ENCODE results near the gene AAK1. TPM values are rescaled to one million over a fixed set of nuclear protein-coding genes. Genes with fewer than 3 reads are reported as not detected.
A peak's percentile ranks its signal among the peaks of the same experiment; 100 is the strongest.

Gene AAK1
- total RNA-seq, 4 donors from 2014 or later = 44.3 to 85.0 (median 60.3) TPM

DNA sequence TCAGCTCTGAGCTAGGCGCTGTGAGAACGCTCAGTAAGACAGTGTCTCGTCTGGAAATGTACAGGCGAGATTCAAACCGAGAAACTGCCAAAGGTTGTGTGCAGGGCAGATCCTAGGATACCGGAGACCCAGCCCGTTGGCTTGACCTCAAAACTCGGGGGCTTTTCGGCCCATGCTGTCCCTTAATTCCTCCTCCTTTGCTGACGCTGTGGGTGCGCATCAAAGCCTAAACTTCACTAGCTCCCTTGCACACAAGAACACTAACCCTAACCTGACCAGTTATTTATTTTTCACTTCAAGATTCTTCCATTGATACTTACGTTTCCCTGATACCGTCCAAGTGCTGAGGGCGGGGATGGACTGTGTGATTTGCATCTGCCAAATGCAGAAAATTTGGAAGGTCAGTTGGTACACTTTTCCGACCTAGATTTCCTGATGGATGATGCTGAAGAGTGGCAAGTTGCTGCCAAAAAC, 1.0 kb upstream of the AAK1 start:
- no peaks in the 10 kb centered on the region for H3K27me3 ChIP-seq
- H3K27ac ChIP-seq = peak overlapping the region; percentile 90 to 96 (median 94)
- TF ChIP-seq, protein P1, sequence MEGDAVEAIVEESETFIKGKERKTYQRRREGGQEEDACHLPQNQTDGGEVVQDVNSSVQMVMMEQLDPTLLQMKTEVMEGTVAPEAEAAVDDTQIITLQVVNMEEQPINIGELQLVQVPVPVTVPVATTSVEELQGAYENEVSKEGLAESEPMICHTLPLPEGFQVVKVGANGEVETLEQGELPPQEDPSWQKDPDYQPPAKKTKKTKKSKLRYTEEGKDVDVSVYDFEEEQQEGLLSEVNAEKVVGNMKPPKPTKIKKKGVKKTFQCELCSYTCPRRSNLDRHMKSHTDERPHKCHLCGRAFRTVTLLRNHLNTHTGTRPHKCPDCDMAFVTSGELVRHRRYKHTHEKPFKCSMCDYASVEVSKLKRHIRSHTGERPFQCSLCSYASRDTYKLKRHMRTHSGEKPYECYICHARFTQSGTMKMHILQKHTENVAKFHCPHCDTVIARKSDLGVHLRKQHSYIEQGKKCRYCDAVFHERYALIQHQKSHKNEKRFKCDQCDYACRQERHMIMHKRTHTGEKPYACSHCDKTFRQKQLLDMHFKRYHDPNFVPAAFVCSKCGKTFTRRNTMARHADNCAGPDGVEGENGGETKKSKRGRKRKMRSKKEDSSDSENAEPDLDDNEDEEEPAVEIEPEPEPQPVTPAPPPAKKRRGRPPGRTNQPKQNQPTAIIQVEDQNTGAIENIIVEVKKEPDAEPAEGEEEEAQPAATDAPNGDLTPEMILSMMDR (IDR thresholded peaks at IDR 0.05) = no peak
- no peak for TF ChIP-seq POLR2A (IDR thresholded peaks at IDR 0.05)
- peak overlapping the region; percentile 93 to 99 (median 98) for H3K4me3 ChIP-seq
- DNase-seq = no peak
- no peaks in the 10 kb centered on the region for H3K9me3 ChIP-seq
- no peaks in the 10 kb centered on the region for H3K36me3 ChIP-seq
- H3K4me1 ChIP-seq = peaks cover 0 to 44% (median 7%) of the 10 kb centered on the region in 4 donors

DNA sequence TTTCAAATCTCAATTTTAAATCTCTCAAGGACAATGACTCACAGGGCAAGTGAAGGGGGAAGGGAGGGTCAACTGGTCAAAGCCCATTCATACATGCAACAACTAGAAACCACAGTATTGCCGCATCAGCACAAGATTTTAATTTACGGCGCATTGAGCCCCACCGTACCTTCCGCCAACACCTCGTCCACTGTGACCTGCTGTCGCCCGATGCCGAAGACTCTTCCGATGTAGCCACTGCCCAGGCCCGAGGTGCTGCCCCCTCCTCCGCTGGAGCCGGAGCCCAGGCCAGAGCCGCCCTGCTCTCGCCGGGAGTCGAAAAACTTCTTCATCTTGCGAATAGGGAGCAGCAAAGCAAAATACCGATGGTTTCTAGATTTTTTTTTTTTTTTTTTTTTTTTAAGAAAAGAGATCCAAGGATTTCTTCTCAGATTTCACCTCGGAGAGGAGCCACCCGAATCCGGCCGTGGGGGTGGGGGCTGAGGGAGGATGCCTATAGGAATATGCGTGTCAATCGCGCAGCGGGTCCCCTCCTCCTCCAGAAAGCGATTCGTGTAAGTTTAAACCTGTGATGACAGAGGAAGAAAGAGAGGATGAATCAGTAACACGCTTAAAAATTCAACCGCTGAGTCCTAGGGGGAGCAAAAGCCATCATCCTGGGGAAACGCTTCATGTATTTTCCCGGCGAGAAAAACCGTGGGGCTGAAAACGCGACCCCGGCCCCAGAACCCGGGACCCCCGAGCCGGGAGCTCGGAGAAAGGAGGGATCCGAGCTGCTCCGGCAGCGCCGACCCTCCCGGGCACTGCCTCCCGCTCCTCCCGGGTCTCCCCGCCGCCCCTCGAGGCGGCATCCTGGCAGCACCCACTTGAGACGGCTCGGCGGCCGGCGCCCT, 584 bp downstream of the AAK1 start:
- H3K27ac ChIP-seq = peak overlapping the region; percentile 90 to 96 (median 94)
- H3K27me3 ChIP-seq = no peaks in the 10 kb centered on the region
- H3K4me1 ChIP-seq = peaks cover 0 to 51% (median 3%) of the 10 kb centered on the region in 4 donors
- DNase-seq = peak; percentile 43 to 69 (median 62)
- no peaks in the 10 kb centered on the region for H3K9me3 ChIP-seq
- H3K4me3 ChIP-seq = peak overlapping the region; percentile 93 to 99 (median 98)
- H3K36me3 ChIP-seq = no peaks in the 10 kb centered on the region
- TF ChIP-seq POLR2A (IDR thresholded peaks at IDR 0.05) = peak in 1 of 2 donors; percentile 77
- TF ChIP-seq, protein P1 (IDR thresholded peaks at IDR 0.05) = peak in 1 of 6 experiments; percentile 3

GRCh38 chr2:69641887-69642708, 1.4 kb downstream of the AAK1 start:
- Histone ChIP-seq H3K27me3 (no peaks in the 10 kb centered on the region), H3K36me3 (no peaks in the 10 kb centered on the region), H3K27ac (peak overlapping the region in 3 of 4 donors; percentile 90 to 94 (median 93)), H3K4me3 (peak overlapping the region; percentile 93 to 99 (median 98)), H3K9me3 (no peaks in the 10 kb centered on the region), H3K4me1 (peaks cover 0 to 51% (median 0%) of the 10 kb centered on the region in 4 donors)
- DNase-seq = no peak
- TF ChIP-seq, protein P1 (IDR thresholded peaks at IDR 0.05) = no peak
- TF ChIP-seq POLR2A (IDR thresholded peaks at IDR 0.05) = no peak

GRCh38 chr2:69641471-69641870, 2.1 kb downstream of the AAK1 start:
- H3K27ac ChIP-seq = peak overlapping the region in 1 of 4 donors; percentile 43

GRCh38 chr2:69639266-69639665, 4.3 kb downstream of the AAK1 start:
- Histone ChIP-seq H3K9me3 (no peaks in the 10 kb centered on the region), H3K4me3 (no peak overlapping the region), H3K36me3 (no peaks in the 10 kb centered on the region), H3K27ac (no peak overlapping the region), H3K4me1 (peaks cover 0 to 33% (median 0%) of the 10 kb centered on the region in 4 donors), H3K27me3 (no peaks in the 10 kb centered on the region)
- TF ChIP-seq, protein P1 (IDR thresholded peaks at IDR 0.05) = no peak
- TF ChIP-seq POLR2A (IDR thresholded peaks at IDR 0.05) = no peak
- DNase-seq = no peak

More at GRCh38 chr2:69641471-69641870, 2.1 kb downstream of the AAK1 start:
- no peaks in the 10 kb centered on the region for H3K36me3 ChIP-seq
- H3K9me3 ChIP-seq = no peaks in the 10 kb centered on the region
- TF ChIP-seq POLR2A (IDR thresholded peaks at IDR 0.05) = no peak
- TF ChIP-seq, protein P1 (IDR thresholded peaks at IDR 0.05) = no peak
- peaks cover 0 to 45% (median 0%) of the 10 kb centered on the region in 4 donors for H3K4me1 ChIP-seq
- H3K4me3 ChIP-seq = peak overlapping the region; percentile 93 to 99 (median 98)
- DNase-seq = no peak
- no peaks in the 10 kb centered on the region for H3K27me3 ChIP-seq
